HCT116 (cell line): ENCODE results near the gene GET3. TPM values are rescaled to one million over a fixed set of nuclear protein-coding genes. Genes with fewer than 3 reads are reported as not detected.

ENCODE experiments used
- ATAC-seq: fragments of 200-7000 bp; cut with Tn5 transposase; 2 replicates; pipeline ENCODE4 v1.9.1; 2020; ENCODE audit warnings: mild to moderate bottlenecking, moderate library complexity
- BruUV-seq: library from RNA; stranded (reverse); fragments of 400-500 nt; replicated peaks from 2 replicates; lab custom pipeline; 2021; lab: Mats Ljungman, UMichigan
- CTCF ChIA-PET: fragments of 300-600 bp; sonication (Branson Sonifier 250); formaldehyde crosslinking; loops from one replicate; lab custom pipeline; 2021; ENCODE audit warnings: antibody characterized with exemption; lab: Charles Lee
- POLR2A ChIA-PET: fragments of 300-600, 350-600 bp; sonication (Branson Sonifier 250); formaldehyde crosslinking; loops from one replicate; lab custom pipeline; 2021; ENCODE audit warnings: antibody characterized with exemption; lab: Charles Lee
- RAD21 ChIA-PET, 2 experiments: fragments of 300-600 bp; sonication (Branson Sonifier 250); formaldehyde crosslinking; loops; one replicate each; lab custom pipeline; 2023; ENCODE audit warnings: low total read pairs in 2 of 2; ENCODE audit not compliant: uncharacterized antibody in 2 of 2, unreplicated experiment in 2 of 2, low non-redundant PET in 1 of 2; lab: Charles Lee
- DNase-seq: peaks from one replicate; pipeline ENCODE4 v3.0.0-alpha.2; 2010; ENCODE audit warnings: low read depth, low spot score
- H2AFZ ChIP-seq: fragments of 200-600 bp; shearing (Covaris generic), sonication (generic); 2 replicates; pipeline ENCODE4 v1.6.1; 2017; ENCODE audit warnings: low read depth, mixed run types, mixed read lengths, antibody characterized with exemption, low read length; ENCODE audit not compliant: poor library complexity, severe bottlenecking
- H3K27ac ChIP-seq: 2 replicates; pipeline ENCODE4 v1.5.1; 2012; ENCODE audit warnings: low read depth, low read length
- H3K27me3 ChIP-seq: fragments of 200-600 bp; sonication (generic); 2 replicates; pipeline ENCODE4 v1.6.1; 2016; ENCODE audit warnings: mixed run types, low read length, mixed read lengths; ENCODE audit not compliant: insufficient read depth
- H3K36me3 ChIP-seq, 2 experiments: fragments of 200-500 bp in 1 of 2; fragments of 200-600 bp in 1 of 2; sonication (Bioruptor generic) in 1 of 2; sonication (generic) in 1 of 2; 2 replicates each; pipeline versions ENCODE4 v1.5.1 to v1.6.1; 2014 to 2016; ENCODE audit warnings: low read length in 2 of 2, inconsistent platforms in 1 of 2, mixed read lengths in 1 of 2, mixed run types in 1 of 2; ENCODE audit not compliant: insufficient read depth in 2 of 2, control insufficient read depth in 1 of 2
- H3K4me1 ChIP-seq, 2 experiments: fragments of 200-600 bp in 1 of 2; sonication (generic) in 1 of 2; 2 replicates each; pipeline versions ENCODE4 v1.5.1 to v1.6.1; 2012 to 2017; ENCODE audit warnings: low read length in 2 of 2, inconsistent platforms in 1 of 2, mild to moderate bottlenecking in 1 of 2, mixed read lengths in 1 of 2, mixed run types in 1 of 2, moderate library complexity in 1 of 2; ENCODE audit not compliant: insufficient read depth in 2 of 2, control insufficient read depth in 1 of 2
- H3K4me2 ChIP-seq: fragments of 200-600 bp; sonication (generic); 2 replicates; pipeline ENCODE4 v1.6.1; 2017; ENCODE audit warnings: mixed run types, low read length, mixed read lengths
- H3K4me3 ChIP-seq, 2 experiments: fragments of 200-600 bp in 1 of 2; sonication (generic) in 1 of 2; replicated peaks in 1 of 2; 2 replicates each; pipeline ENCODE4 v1.5.1; 2011 to 2016; ENCODE audit warnings: low read length in 2 of 2, control low read depth in 1 of 2, low read depth in 1 of 2, mild to moderate bottlenecking in 1 of 2, mixed read lengths in 1 of 2, mixed run types in 1 of 2
- H3K79me2 ChIP-seq: fragments of 200-600 bp; sonication (generic); 2 replicates; pipeline ENCODE4 v1.6.1; 2017; ENCODE audit warnings: mild to moderate bottlenecking, mixed run types, low read length, moderate library complexity, mixed read lengths; ENCODE audit not compliant: insufficient read depth
- H3K9ac ChIP-seq: fragments of 200-600 bp; sonication (generic); 2 replicates; pipeline ENCODE4 v1.6.1; 2016; ENCODE audit warnings: low read length, mixed read lengths
- H3K9me2 ChIP-seq: fragments of 200-600 bp; sonication (generic), shearing (Covaris generic); 2 replicates; pipeline ENCODE4 v1.6.1; 2017; ENCODE audit warnings: mixed run types, mild to moderate bottlenecking, moderate library complexity; ENCODE audit not compliant: insufficient read depth
- H3K9me3 ChIP-seq, 2 experiments: fragments of 200-500 bp in 1 of 2; fragments of 200-600 bp in 1 of 2; sonication (Bioruptor generic) in 1 of 2; sonication (generic) in 1 of 2; 2 replicates each; pipeline ENCODE4 v1.6.1; 2014 to 2017; ENCODE audit warnings: low read length in 2 of 2, mixed read lengths in 2 of 2, inconsistent platforms in 1 of 2, low read depth in 1 of 2, mild to moderate bottlenecking in 1 of 2, mixed run types in 1 of 2, moderate library complexity in 1 of 2; ENCODE audit not compliant: control insufficient read depth in 1 of 2, insufficient read depth in 1 of 2
- H4K20me1 ChIP-seq: fragments of 200-600 bp; sonication (generic), shearing (Covaris generic); 2 replicates; pipeline ENCODE4 v1.6.1; 2017; ENCODE audit warnings: mixed run types, mild to moderate bottlenecking, moderate library complexity; ENCODE audit not compliant: insufficient read depth
- ATF3 ChIP-seq: IDR thresholded peaks from 2 replicates; pipeline ENCODE4 v1.6.1; 2012
- CEBPB ChIP-seq: IDR thresholded peaks from 2 replicates; pipeline ENCODE4 v1.6.1; 2012; ENCODE audit warnings: low read depth
- CTCF ChIP-seq, 3 experiments: fragments of 200-600 bp in 1 of 3; sonication (generic) in 1 of 3; IDR thresholded peaks in 2 of 3; conservative IDR thresholded peaks in 1 of 3; 2 replicates each; pipeline ENCODE4 v1.5.1; 2012 to 2017; ENCODE audit warnings: low read depth in 2 of 3, low read length in 2 of 3, antibody characterized with exemption in 1 of 3, borderline replicate concordance in 1 of 3, control low read depth in 1 of 3, mild to moderate bottlenecking in 1 of 3, mixed read lengths in 1 of 3, mixed run types in 1 of 3, moderate library complexity in 1 of 3; ENCODE audit not compliant: insufficient read depth in 1 of 3
- EGR1 ChIP-seq: IDR thresholded peaks from 2 replicates; pipeline ENCODE4 v1.6.1; 2012; ENCODE audit warnings: low read depth
- ELF1 ChIP-seq: IDR thresholded peaks from 2 replicates; pipeline ENCODE4 v1.6.1; 2012; ENCODE audit warnings: low read depth, borderline replicate concordance
- EZH2phosphoT487 ChIP-seq: fragments of 200-600 bp; IDR thresholded peaks from 2 replicates; pipeline ENCODE4 v1.6.1; 2018; ENCODE audit warnings: antibody characterized with exemption, borderline replicate concordance
- POLR2A ChIP-seq: IDR thresholded peaks from 2 replicates; pipeline ENCODE4 v1.7.0; 2011; ENCODE audit warnings: borderline replicate concordance; ENCODE audit not compliant: insufficient read depth, insufficient read length; ENCODE audit errors: extremely low read depth
- POLR2AphosphoS5 ChIP-seq: IDR thresholded peaks from 2 replicates; pipeline ENCODE4 v1.6.1; 2011; ENCODE audit warnings: mild to moderate bottlenecking, low read depth, low read length, moderate library complexity
- RAD21 ChIP-seq: IDR thresholded peaks from 2 replicates; pipeline ENCODE4 v1.6.1; 2012; ENCODE audit warnings: low read depth, mild to moderate bottlenecking
- REST ChIP-seq: IDR thresholded peaks from 2 replicates; pipeline ENCODE4 v1.6.1; 2012; ENCODE audit warnings: low read depth
- SRF ChIP-seq: IDR thresholded peaks from 2 replicates; pipeline ENCODE4 v1.6.1; 2012; ENCODE audit warnings: low read depth
- TCF7L2 ChIP-seq: IDR thresholded peaks from 2 replicates; pipeline ENCODE4 v1.7.0; 2011; ENCODE audit warnings: borderline replicate concordance, inconsistent platforms; ENCODE audit not compliant: insufficient read depth, insufficient read length; ENCODE audit errors: extremely low read depth
- YY1 ChIP-seq: IDR thresholded peaks from 2 replicates; pipeline ENCODE4 v1.6.1; 2011; ENCODE audit warnings: low read length, low read depth, moderate library complexity, mild to moderate bottlenecking; ENCODE audit not compliant: insufficient replicate concordance; ENCODE audit errors: extremely low read depth
- ZBTB33 ChIP-seq: IDR thresholded peaks from 2 replicates; pipeline ENCODE4 v1.6.1; 2011; ENCODE audit warnings: mild to moderate bottlenecking, low read length, moderate library complexity; ENCODE audit not compliant: insufficient replicate concordance; ENCODE audit errors: extremely low read depth
- ZFX ChIP-seq: fragments of 450-650 bp; IDR thresholded peaks from 2 replicates; pipeline ENCODE4 v1.6.1; 2017
- ZNF274 ChIP-seq: fragments of 200-500 bp; sonication (Bioruptor generic); IDR thresholded peaks from 2 replicates; pipeline ENCODE4 v1.6.1; 2014; ENCODE audit warnings: mild to moderate bottlenecking, low read depth, low read length, inconsistent platforms
- intact Hi-C: fragments of 100-400 bp; cut with micrococcal nuclease; formaldehyde crosslinking; loops from 2 replicates; pipeline ENCODE4 v1.10.0; 2022
- total RNA-seq: library from RNA; stranded (reverse); gene quantifications from one replicate; pipeline ENCODE4 v1.2.1, GENCODE V29; 2021; ENCODE audit not compliant: unreplicated experiment

Gene GET3
- total RNA-seq, 1 experiment from 2014 or later: 77.6 TPM

- H3K9ac ChIP-seq: peak overlapping the region; percentile 93
- peak overlapping the region; percentile 99 for H3K4me2 ChIP-seq
- no peaks in the 10 kb centered on the region for H3K27me3 ChIP-seq
- RAD21 ChIA-PET: interaction anchor here (0.7 to 1.2 kb wide), 3 partner anchors 18 to 27 kb away, joined by 3 to 4 read pairs (median 3); partner anchors contain the start of gene HOOK2 (in 1 of the 2)
- intact Hi-C loops: loop anchor here (2.0 kb wide), 1 partner anchor 15 kb away; no protein-coding TSS in a partner anchor
- ATAC-seq: peak; percentile 56
- H3K9me3 ChIP-seq: no peaks in the 10 kb centered on the region
- TF ChIP-seq EZH2phosphoT487 (no peak), POLR2A (peak; percentile 94), ZBTB33 (peak; percentile 76), ZNF274 (no peak), ZFX (peak; percentile 80), POLR2AphosphoS5 (peak; percentile 94), TCF7L2 (peak; percentile 40), REST (no peak), CTCF (IDR thresholded peaks at IDR 0.05 in 2 of 3, conservative IDR thresholded peaks at IDR 0.05 in 1 of 3; ENCODE audit: borderline replicate concordance in 1 of 3, insufficient read depth in 1 of 3, low read depth in 2 of 3, low read length in 2 of 3) (no peak), EGR1 (no peak), ATF3 (no peak), SRF (no peak), CEBPB (no peak), ELF1 (no peak), YY1 (peak; percentile 36), RAD21 (no peak)
- TF ChIP-seq, all 23 proteins: peak for 6
- no peak overlapping the region for H2AFZ ChIP-seq
- H3K9me2 ChIP-seq: no peaks in the 10 kb centered on the region
- no TSS peak for BruUV-seq
- peak overlapping the region; percentile 77 to 84 for H3K4me3 ChIP-seq
- ChIA-PET CTCF (interaction anchor here (1.2 to 7.4 kb wide), 9 partner anchors 11 to 60 kb away, joined by 3 to 123 read pairs (median 35); partner anchors contain the start of gene HOOK2), POLR2A (interaction anchor here (0.6 to 6.7 kb wide), 15 partner anchors 9 to 1856 kb away, joined by 3 to 172 read pairs (median 5); partner anchors contain the start of genes DHPS, HOOK2, PRDX2 and RNASEH2A)
- H4K20me1 ChIP-seq: no peaks in the 10 kb centered on the region
- peaks cover 41 to 76% of the 10 kb centered on the region in 2 experiments for H3K4me1 ChIP-seq
- peak overlapping the region; percentile 96 for H3K27ac ChIP-seq
- DNase-seq: peak; percentile 91
- no peaks in the 10 kb centered on the region; a peak in 2 of 4 replicates for H3K36me3 ChIP-seq
- peaks cover 19% of the 10 kb centered on the region for H3K79me2 ChIP-seq
Observed at GRCh38 chr19:12793290-12794195, 56.2 kb downstream of the GET3 start.
